A549 treated with AZD9567 at 1 μM for 4 hours (cell line): ENCODE data around the gene OR56A4. TPM values are rescaled to one million over a fixed set of nuclear protein-coding genes. Genes with fewer than 3 reads are reported as not detected.

ENCODE experiments used
- total RNA-seq: library from RNA; stranded (reverse); fragments of 200-300 nt; extraction: Qiagen RNA extraction; gene quantifications from 5 replicates; pipeline ENCODE4 v1.2.3, GENCODE V29; 2022; ENCODE audit not compliant: insufficient read depth

The OR56A4 gene, protein sequence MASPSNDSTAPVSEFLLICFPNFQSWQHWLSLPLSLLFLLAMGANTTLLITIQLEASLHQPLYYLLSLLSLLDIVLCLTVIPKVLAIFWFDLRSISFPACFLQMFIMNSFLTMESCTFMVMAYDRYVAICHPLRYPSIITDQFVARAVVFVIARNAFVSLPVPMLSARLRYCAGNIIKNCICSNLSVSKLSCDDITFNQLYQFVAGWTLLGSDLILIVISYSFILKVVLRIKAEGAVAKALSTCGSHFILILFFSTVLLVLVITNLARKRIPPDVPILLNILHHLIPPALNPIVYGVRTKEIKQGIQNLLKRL
- total RNA-seq, result not detected in 5 replicates

DNA sequence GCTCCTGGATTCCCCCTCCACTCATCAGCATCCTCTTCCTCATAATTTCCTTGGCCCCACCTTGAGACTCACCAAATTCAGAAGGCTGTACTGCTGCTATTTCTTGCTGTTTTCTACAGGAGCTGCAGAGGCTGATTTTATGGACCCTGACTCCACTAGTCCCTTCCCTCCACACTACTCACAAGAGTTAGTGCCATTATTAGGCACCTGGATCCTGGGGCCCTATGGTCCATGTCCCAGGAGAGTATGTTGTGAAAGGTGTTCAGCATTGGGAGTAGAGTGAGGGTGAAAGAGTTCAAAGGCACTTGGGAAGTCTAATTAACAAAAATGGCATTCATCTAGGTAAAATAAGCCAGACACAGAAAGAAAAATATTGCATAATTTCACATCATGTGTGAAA is at the start of gene OR56A4:
TSS of gene OR56A4 (minus strand) at position 101 of the 400 bp plus-strand sequence. CDS start 3,954 bp downstream, outside the sequence.

DNA sequence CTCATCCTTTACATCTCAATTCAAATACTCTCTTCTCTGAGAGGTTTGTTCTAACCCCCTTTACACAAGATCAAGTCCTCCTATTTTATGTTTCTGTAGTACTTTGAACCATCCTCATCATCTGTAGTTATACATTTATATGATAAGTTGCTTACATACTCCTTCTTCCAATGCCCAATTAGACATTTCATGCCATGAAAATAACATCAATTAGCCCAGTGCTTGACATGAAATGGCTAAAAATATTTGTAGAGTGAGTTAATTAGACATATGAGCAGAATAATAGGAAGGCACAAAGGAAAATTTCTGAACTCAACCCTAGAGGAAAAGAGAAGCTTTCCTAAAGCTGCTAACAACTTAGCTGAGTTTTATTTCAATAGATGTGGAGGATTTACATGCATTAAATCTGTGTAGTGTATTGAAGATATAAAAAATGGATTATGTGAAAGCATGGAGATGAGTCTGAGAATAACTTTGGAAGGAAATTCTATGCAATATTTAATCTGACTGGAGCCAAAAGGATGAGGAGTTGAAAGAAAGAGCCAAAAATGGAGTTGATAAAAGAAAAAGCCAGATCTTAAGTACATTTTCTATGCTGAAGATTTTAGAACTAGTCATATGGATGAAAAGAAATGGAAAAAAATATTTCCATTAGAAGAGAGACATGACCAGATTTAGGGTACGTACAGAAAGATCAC is 24.1 kb upstream of the OR56A4 start, which contains the start of gene OR56A1:
TSS of gene OR56A1 (minus strand) at position 51 of the 698 bp plus-strand sequence. CDS start 3,066 bp downstream, outside the sequence.

DNA sequence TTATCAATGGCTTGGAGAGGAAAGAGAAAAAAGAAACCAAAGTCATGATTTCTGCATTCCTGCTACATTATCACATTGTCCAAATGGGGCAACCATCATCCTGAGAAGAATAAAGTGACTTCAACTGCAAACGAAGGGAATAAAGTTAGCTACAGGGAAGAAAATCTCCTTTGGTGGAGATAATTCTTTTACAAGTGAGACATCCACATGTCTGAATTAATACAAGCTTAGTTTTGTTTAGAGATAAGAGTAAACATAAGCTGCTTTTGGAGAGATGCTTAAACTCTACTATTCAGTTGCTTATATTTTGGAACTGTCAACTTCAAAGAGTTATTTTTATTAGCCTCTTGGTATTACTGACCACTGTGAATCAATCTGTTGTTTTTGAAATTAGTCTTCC is 19.9 kb downstream of the OR56A4 start, which contains the start of gene OR52L1:
TSS of gene OR52L1 (minus strand) at position 101 of the 400 bp plus-strand sequence. CDS start at position 46, 55 bp downstream.

DNA sequence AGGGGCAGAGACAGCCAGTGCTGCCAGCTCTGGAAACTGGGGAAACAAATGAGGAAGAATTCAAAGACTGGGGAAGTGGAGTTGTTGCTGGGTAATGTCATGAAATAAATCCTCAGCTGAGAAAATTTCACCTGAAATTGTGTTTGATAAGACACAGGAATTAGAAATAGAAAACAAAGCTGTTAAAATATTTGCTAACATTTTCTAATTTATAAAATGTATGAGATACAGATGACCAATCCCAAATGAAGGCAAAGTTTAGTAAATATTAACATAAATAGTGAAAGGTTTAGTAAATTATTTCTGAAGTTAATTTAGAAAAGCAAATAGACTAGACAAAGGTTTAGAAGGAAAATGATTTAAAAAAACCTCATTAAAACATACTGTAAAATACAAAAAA is 38.4 kb downstream of the OR56A4 start, which contains the start of gene OR56A5:
TSS of gene OR56A5 (minus strand) at position 101 of the 400 bp plus-strand sequence. CDS start at position 101, 0 bp downstream.

Other genes with a start within 250 kb of the OR56A4 start
- not detected in 5 replicates for gene OR52N5, start 223.6 kb downstream of the OR56A4 start, total RNA-seq
- not detected in 5 replicates for gene OR52N1, start 215.7 kb downstream of the OR56A4 start, total RNA-seq
- gene OR52N2, start 198.0 kb downstream of the OR56A4 start, total RNA-seq, result not detected in 5 replicates
- gene OR52E6, start 165.0 kb downstream of the OR56A4 start, total RNA-seq, result not detected in 5 replicates
- not detected in 5 replicates for gene OR52E8, start 149.3 kb downstream of the OR56A4 start, total RNA-seq
- gene OR52E4, start 126.3 kb downstream of the OR56A4 start, total RNA-seq, result not detected in 5 replicates
- gene OR52E5, start 113.7 kb downstream of the OR56A4 start, total RNA-seq, result not detected in 5 replicates
- gene OR56A3, start 64.7 kb downstream of the OR56A4 start, total RNA-seq, result not detected in 5 replicates
- gene OR56A5, start 38.5 kb downstream of the OR56A4 start, total RNA-seq, result not detected in 5 replicates
- not detected in 5 replicates for gene OR52L1, start 20.0 kb downstream of the OR56A4 start, total RNA-seq
- not detected in 5 replicates for gene OR56A1, start 23.8 kb upstream of the OR56A4 start, total RNA-seq
- not detected in 5 replicates for gene OR56B4, start 100.7 kb upstream of the OR56A4 start, total RNA-seq
- not detected in 5 replicates for gene OR52B2, start 163.4 kb upstream of the OR56A4 start, total RNA-seq
- not detected in 5 replicates for gene OR52W1, start 192.3 kb upstream of the OR56A4 start, total RNA-seq
- gene C11orf42, start 198.6 kb upstream of the OR56A4 start, total RNA-seq, result not detected in 5 replicates
- 6.4 to 21.9 TPM (median 20.8 TPM) in 5 replicates for gene FHIP1B, start 227.7 kb upstream of the OR56A4 start, total RNA-seq
- 0.03 to 0.09 TPM (median 0.08 TPM) in 4 of 5 replicates, not detected in the other for gene CNGA4, start 232.1 kb upstream of the OR56A4 start, total RNA-seq